Neural crest cell (in vitro differentiated cells): Measurements from ENCODE around the gene STOML3. TPM values are rescaled to one million over a fixed set of nuclear protein-coding genes. Genes with fewer than 3 reads are reported as not detected.

Experiments used
- DNase-seq: peaks from one replicate; pipeline ENCODE4 v3.0.0; 2021; ENCODE audit warnings: low read depth, mixed read lengths, low spot score
- H3K27ac Mint-ChIP-seq: one replicate; pipeline ENCODE4 v1.8.0; 2021; ENCODE audit warnings: mild to moderate bottlenecking, mixed read lengths; ENCODE audit not compliant: unreplicated experiment
- H3K27me3 Mint-ChIP-seq: 2 replicates; pipeline ENCODE4 v1.8.0; 2021; ENCODE audit warnings: low read depth, mild to moderate bottlenecking, mixed read lengths
- H3K36me3 Mint-ChIP-seq: 2 replicates; pipeline ENCODE4 v1.8.0; 2021; ENCODE audit warnings: low read depth, mild to moderate bottlenecking, mixed read lengths
- H3K4me1 Mint-ChIP-seq: 2 replicates; pipeline ENCODE4 v1.8.0; 2021; ENCODE audit warnings: mixed read lengths
- H3K4me3 Mint-ChIP-seq: one replicate; pipeline ENCODE4 v1.8.0; 2021; ENCODE audit warnings: mild to moderate bottlenecking, mixed read lengths
- H3K9me3 Mint-ChIP-seq: 2 replicates; pipeline ENCODE4 v1.8.0; 2021; ENCODE audit warnings: mixed read lengths
- total RNA-seq: library from RNA; stranded (reverse); gene quantifications from 2 replicates; pipeline ENCODE4 v1.2.1, GENCODE V29; 2021
- TF ChIP-seq, protein P1 (sequence below): fragments of 200-600 bp; sonication (generic); conservative IDR thresholded peaks from 2 replicates; pipeline ENCODE4 v1.5.0; 2021; ENCODE audit warnings: antibody characterized with exemption, mild to moderate bottlenecking

Gene STOML3
- total RNA-seq, 1 donor from 2014 or later, result not detected

DNA sequence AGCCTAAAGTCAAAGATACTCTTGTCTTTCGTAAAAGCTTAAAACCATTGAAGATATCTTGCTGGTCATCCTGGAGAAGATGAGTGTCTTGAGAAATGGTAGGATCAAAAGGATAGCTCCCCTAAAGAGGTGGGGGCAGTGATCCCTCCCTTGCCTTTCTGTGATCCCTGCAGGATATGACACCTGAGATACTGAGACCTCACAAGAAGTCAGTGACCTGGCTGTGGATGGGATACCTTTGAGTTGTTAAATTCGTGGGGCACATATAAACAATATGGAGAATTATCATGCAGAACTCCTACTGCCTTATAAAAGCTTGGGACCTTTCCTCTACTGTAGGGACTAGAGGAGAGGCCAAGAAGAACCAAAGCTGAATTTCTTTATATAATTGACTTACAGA, 21.4 kb downstream of the STOML3 start:
- no peak overlapping the region for H3K27ac Mint-ChIP-seq
- no peaks in the 10 kb centered on the region for H3K9me3 Mint-ChIP-seq
- no peaks in the 10 kb centered on the region for H3K27me3 Mint-ChIP-seq
- no peaks in the 10 kb centered on the region for H3K4me1 Mint-ChIP-seq
- TF ChIP-seq, protein P1, sequence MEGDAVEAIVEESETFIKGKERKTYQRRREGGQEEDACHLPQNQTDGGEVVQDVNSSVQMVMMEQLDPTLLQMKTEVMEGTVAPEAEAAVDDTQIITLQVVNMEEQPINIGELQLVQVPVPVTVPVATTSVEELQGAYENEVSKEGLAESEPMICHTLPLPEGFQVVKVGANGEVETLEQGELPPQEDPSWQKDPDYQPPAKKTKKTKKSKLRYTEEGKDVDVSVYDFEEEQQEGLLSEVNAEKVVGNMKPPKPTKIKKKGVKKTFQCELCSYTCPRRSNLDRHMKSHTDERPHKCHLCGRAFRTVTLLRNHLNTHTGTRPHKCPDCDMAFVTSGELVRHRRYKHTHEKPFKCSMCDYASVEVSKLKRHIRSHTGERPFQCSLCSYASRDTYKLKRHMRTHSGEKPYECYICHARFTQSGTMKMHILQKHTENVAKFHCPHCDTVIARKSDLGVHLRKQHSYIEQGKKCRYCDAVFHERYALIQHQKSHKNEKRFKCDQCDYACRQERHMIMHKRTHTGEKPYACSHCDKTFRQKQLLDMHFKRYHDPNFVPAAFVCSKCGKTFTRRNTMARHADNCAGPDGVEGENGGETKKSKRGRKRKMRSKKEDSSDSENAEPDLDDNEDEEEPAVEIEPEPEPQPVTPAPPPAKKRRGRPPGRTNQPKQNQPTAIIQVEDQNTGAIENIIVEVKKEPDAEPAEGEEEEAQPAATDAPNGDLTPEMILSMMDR, result no peak
- H3K36me3 Mint-ChIP-seq, result no peaks in the 10 kb centered on the region
- DNase-seq, result no peak
- H3K4me3 Mint-ChIP-seq, result no peak overlapping the region

DNA sequence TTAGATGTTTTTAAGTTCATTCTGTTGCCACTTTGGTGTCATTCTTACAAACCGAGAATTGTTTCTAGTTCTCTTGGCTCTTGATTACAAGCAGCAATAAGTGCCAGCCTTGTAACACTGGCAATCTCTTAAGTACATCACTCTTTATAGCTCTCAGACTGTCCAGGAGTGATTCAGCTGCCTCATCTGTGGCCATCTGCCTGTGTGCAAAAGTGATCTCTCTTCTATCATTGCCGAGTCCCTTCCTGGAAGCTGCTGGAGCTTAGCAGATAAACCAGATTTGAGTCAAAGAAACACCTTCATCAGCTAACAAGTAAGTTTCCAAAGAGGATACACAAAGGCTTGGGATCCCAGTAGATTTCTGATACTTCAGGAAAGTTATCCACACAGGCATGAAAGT, 23.2 kb downstream of the STOML3 start:
- Mint-ChIP-seq H3K4me3 (no peak overlapping the region), H3K27ac (no peak overlapping the region), H3K4me1 (no peaks in the 10 kb centered on the region), H3K36me3 (no peaks in the 10 kb centered on the region), H3K27me3 (no peaks in the 10 kb centered on the region), H3K9me3 (no peaks in the 10 kb centered on the region)
- TF ChIP-seq, protein P1, result no peak
- DNase-seq, result no peak

DNA sequence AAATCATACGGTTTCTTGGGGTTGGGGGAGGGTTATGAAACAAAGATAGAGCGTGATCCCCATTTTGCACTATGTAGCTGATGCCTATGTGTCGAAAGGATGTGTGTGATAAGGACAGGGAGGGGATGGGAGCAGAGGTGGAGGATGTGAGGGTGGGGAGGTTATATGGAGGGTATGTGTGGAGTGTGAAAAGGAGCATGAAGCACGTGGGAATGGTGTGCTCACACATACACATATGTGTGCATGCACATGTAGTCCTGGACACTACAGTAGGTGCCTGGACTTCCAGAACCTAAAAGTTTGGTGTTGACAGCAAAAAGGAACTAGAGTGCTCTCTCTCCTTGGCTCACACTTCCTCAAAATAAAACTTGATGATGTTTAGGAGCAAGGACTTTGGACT, 25.4 kb downstream of the STOML3 start:
- Mint-ChIP-seq H3K9me3 (no peaks in the 10 kb centered on the region), H3K27ac (peak overlapping the region; percentile 46), H3K4me1 (no peaks in the 10 kb centered on the region), H3K4me3 (no peak overlapping the region), H3K27me3 (no peaks in the 10 kb centered on the region), H3K36me3 (peaks cover 5% of the 10 kb centered on the region)
- TF ChIP-seq, protein P1, result no peak
- no peak for DNase-seq

DNA sequence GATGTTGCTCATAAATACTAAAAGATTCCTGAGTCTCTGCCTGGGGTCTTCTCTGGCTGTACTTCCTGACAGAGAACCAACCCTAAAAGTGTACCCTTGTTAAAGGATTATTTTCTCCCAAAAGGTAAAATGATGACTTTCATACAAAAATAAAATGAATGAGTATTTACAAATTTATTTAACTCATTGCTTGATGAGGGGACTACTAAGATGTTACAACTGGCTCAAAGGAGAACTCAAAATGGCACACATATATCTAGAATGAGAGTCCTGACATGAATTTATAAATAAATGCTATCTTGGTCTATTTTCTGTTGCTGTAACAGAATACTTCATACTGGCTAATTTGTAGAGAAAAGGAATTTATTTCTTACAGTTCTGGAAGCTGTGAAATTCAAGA, 30.5 kb downstream of the STOML3 start:
- no peaks in the 10 kb centered on the region for H3K27me3 Mint-ChIP-seq
- no peak for DNase-seq
- H3K9me3 Mint-ChIP-seq, result no peaks in the 10 kb centered on the region
- no peak overlapping the region for H3K27ac Mint-ChIP-seq
- H3K36me3 Mint-ChIP-seq, result peaks cover 5% of the 10 kb centered on the region
- no peaks in the 10 kb centered on the region for H3K4me1 Mint-ChIP-seq
- no peak overlapping the region for H3K4me3 Mint-ChIP-seq
- TF ChIP-seq, protein P1, result no peak

DNA sequence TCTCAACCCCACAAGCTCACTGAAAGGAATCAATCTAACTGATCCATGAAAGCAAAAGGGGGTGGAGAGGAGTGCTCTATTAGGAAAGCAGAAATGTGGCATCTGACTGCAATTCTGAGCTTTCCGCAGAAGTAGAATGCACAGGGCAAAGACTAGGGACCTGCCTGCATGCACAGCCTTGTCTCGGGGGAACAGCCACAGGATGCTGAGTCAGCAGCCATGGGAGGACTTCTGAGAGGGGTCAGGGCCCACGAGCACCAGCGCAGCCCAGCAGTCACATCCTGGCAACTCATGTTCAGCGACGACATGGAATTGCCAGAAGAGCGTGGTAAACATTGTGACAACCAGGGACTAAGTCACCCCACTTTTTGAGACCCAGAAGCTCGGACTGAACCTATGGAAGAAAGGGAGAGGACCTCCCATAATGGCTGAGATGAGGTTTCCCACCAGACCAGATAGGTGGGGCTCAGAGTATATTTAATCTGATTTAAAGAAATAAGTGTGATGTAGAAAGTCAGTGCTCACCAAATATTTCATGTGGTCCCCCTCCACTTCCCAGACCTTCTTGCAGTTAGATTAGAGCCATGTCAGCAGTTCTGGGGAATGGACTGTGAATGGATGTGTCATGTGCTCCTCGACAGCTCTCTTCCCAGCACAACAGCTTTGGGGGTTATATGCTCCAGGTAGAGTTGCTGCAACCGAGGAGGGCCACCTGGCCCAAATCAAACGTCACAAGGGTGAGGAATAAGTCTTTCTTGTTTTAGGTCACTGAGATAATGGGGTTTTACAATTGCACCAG, 32.6 kb downstream of the STOML3 start:
- Mint-ChIP-seq H3K4me3 (no peak overlapping the region), H3K27ac (no peak overlapping the region), H3K4me1 (no peaks in the 10 kb centered on the region), H3K36me3 (peaks cover 5% of the 10 kb centered on the region), H3K9me3 (no peaks in the 10 kb centered on the region), H3K27me3 (no peaks in the 10 kb centered on the region)
- TF ChIP-seq, protein P1, result no peak
- DNase-seq, result no peak
